ENCODE results near the gene TMCO5A.
"Not testable (repeated sequence)": the region's sequence is repeated elsewhere in the genome, so short reads cannot be mapped to it uniquely, and the experiment has no call there.

- not testable (repeated sequence) for TF ChIP-seq CTCF (IDR thresholded peaks at IDR 0.05 in 8 of 11, conservative IDR thresholded peaks at IDR 0.05 in 3 of 11); POLR2AphosphoS5 (IDR thresholded peaks at IDR 0.05); POLR2A (IDR thresholded peaks at IDR 0.05)
These were observed 26.3 kb downstream of the TMCO5A start for GRCh38 chr15:37960742-37961141.
